ENCODE results near the gene CFAP65. TPM values are rescaled to one million over a fixed set of nuclear protein-coding genes. Genes with fewer than 3 reads are reported as not detected.
A peak's percentile ranks its signal among the peaks of the same experiment; 100 is the strongest.

Gene CFAP65
- total RNA-seq, 1 experiment from 2014 or later: 0.44 TPM

GRCh38 chr2:219073413-219074129 is 32.3 kb upstream of the CFAP65 start (continued):
- TF ChIP-seq PRDM15 (CRISPR knock-in tag; IDR thresholded peaks at IDR 0.05): peak; percentile 79
- TF ChIP-seq CREM (CRISPR knock-in tag; IDR thresholded peaks at IDR 0.05): no peak
- no peak for TF ChIP-seq TEAD4 (CRISPR knock-in tag; IDR thresholded peaks at IDR 0.05)
- TF ChIP-seq CTCF (IDR thresholded peaks at IDR 0.05): peak; percentile 70

- CTCF ChIA-PET: interaction anchor here (0.6 to 6.0 kb wide), 41 partner anchors 9 to 272 kb away, joined by 3 to 87 read pairs (median 6); partner anchors contain the start of genes CFAP65, IHH and TUBA4B
- Mint-ChIP-seq H3K4me3 (no peak overlapping the region), H3K36me3 (no peaks in the 10 kb centered on the region; the same call in 1 of the 2 replicates), H3K9me3 (no peaks in the 10 kb centered on the region), H3K27me3 (ENCODE audit: low read depth) (no peaks in the 10 kb centered on the region; the same call in 1 of the 2 replicates), H3K27ac (no peak overlapping the region), H3K4me1 (peaks cover 6% of the 10 kb centered on the region)
- ATAC-seq: no peak
- POLR2A ChIA-PET: interaction anchor here (0.6 kb wide), 1 partner anchor 206 kb away, joined by 3 read pairs; no protein-coding TSS in a partner anchor
- no peak for TF ChIP-seq ARID4B (CRISPR knock-in tag; IDR thresholded peaks at IDR 0.05; ENCODE audit: borderline replicate concordance)
- no peak for TF ChIP-seq RELA (CRISPR knock-in tag; IDR thresholded peaks at IDR 0.05; ENCODE audit: borderline replicate concordance)
- TF ChIP-seq ERG (CRISPR knock-in tag; IDR thresholded peaks at IDR 0.05): no peak
- no peak for TF ChIP-seq GABPB1 (CRISPR knock-in tag; IDR thresholded peaks at IDR 0.05)
- TF ChIP-seq ATF6 (CRISPR knock-in tag; IDR thresholded peaks at IDR 0.05): no peak
- no peak for TF ChIP-seq ZNF121 (CRISPR knock-in tag; IDR thresholded peaks at IDR 0.05)
- no peak for TF ChIP-seq E2F1 (CRISPR knock-in tag; IDR thresholded peaks at IDR 0.05)
- no peak for TF ChIP-seq FOXP4 (CRISPR knock-in tag; IDR thresholded peaks at IDR 0.05)
- no peak for TF ChIP-seq NFATC4 (CRISPR knock-in tag; IDR thresholded peaks at IDR 0.05)
- TF ChIP-seq NR2C2 (CRISPR knock-in tag; IDR thresholded peaks at IDR 0.05): no peak
- TF ChIP-seq ESRRA (CRISPR knock-in tag; IDR thresholded peaks at IDR 0.05; ENCODE audit: borderline replicate concordance): no peak
- no peak for TF ChIP-seq ZBTB21 (CRISPR knock-in tag; IDR thresholded peaks at IDR 0.05; ENCODE audit: borderline replicate concordance)
- no peak for DNase-seq (ENCODE audit: low spot score)
Observed at GRCh38 chr2:219072741-219073250, 31.5 kb upstream of the CFAP65 start.
